Tibial nerve (tissue), 4 donors: ENCODE measurements around the gene SLC6A6.

Experiments used
- CTCF ChIP-seq, 5 experiments: fragments of 200-600 bp in 3 of 5; fragments of 450-650 bp in 2 of 5; sonication (generic) in 3 of 5; IDR thresholded peaks; one replicate each; pipeline ENCODE4 v1.5.1; 2016 to 2019; ENCODE audit warnings: antibody characterized with exemption in 5 of 5, mild to moderate bottlenecking in 3 of 5, moderate library complexity in 2 of 5
- EP300 ChIP-seq, 2 donors: sonication (generic); formaldehyde crosslinking; IDR thresholded peaks; one replicate each; pipeline ENCODE4 v1.6.1; 2017; ENCODE audit warnings: antibody characterized with exemption in 2 of 2, mild to moderate bottlenecking in 1 of 2
- POLR2A ChIP-seq, 2 donors: fragments of 450-650 bp; IDR thresholded peaks; one replicate each; pipeline ENCODE4 v1.6.1; 2017; ENCODE audit warnings: antibody characterized with exemption in 2 of 2, mild to moderate bottlenecking in 2 of 2, moderate library complexity in 2 of 2

GRCh38 chr3:14461006-14461747, 58.8 kb downstream of the SLC6A6 start:
- TF ChIP-seq CTCF (IDR thresholded peaks at IDR 0.05): no peak
- no peak for TF ChIP-seq POLR2A (IDR thresholded peaks at IDR 0.05)
- no peak for TF ChIP-seq EP300 (IDR thresholded peaks at IDR 0.05)
